SU-DHL-6 (cell line): Measurements from ENCODE around the gene KCNQ4.

ENCODE experiments used
- H2AFZ ChIP-seq: fragments of 200-600 bp; sonication (generic); 2 replicates; pipeline ENCODE4 v1.6.1; 2014; ENCODE audit warnings: low read depth, mild to moderate bottlenecking, moderate library complexity, mixed read lengths, antibody characterized with exemption, low read length; ENCODE audit not compliant: severe bottlenecking
- H3F3A ChIP-seq: fragments of 200-600 bp; shearing (Covaris generic); 2 replicates; pipeline ENCODE4 v1.6.0; 2016; ENCODE audit warnings: antibody characterized with exemption, mild to moderate bottlenecking; ENCODE audit not compliant: insufficient read depth
- H3K27ac ChIP-seq: fragments of 200-600 bp; sonication (generic); 2 replicates; pipeline ENCODE4 v1.5.1; 2016; ENCODE audit warnings: low read depth, mild to moderate bottlenecking, low read length, moderate library complexity, mixed read lengths
- H3K27me3 ChIP-seq: fragments of 200-600 bp; sonication (generic), shearing (Covaris generic); 2 replicates; pipeline ENCODE4 v1.6.0; 2014; ENCODE audit warnings: mild to moderate bottlenecking, low read length
- H3K36me3 ChIP-seq: fragments of 200-600 bp; sonication (generic); 2 replicates; pipeline ENCODE4 v1.6.1; 2014; ENCODE audit warnings: mild to moderate bottlenecking, low read length, mixed read lengths
- H3K4me2 ChIP-seq: fragments of 300-600, 200-600 bp; shearing (Covaris generic), sonication (generic); 2 replicates; pipeline ENCODE4 v1.6.0; 2014; ENCODE audit warnings: low read length, low read depth, mild to moderate bottlenecking; ENCODE audit not compliant: poor library complexity, severe bottlenecking
- H3K4me3 ChIP-seq: fragments of 200-600 bp; sonication (generic); 2 replicates; pipeline ENCODE4 v1.5.1; 2014; ENCODE audit warnings: antibody characterized with exemption, low read length, mild to moderate bottlenecking, mixed read lengths; ENCODE audit not compliant: insufficient read depth, poor library complexity, severe bottlenecking
- H3K79me2 ChIP-seq: fragments of 200-600 bp; sonication (generic); 2 replicates; pipeline ENCODE4 v1.6.1; 2014; ENCODE audit warnings: mild to moderate bottlenecking, low read length, moderate library complexity; ENCODE audit not compliant: insufficient read depth
- H3K9ac ChIP-seq: fragments of 200-600 bp; sonication (generic); 2 replicates; pipeline ENCODE4 v1.7.0; 2014; ENCODE audit warnings: mild to moderate bottlenecking, low read length
- H3K9me2 ChIP-seq: fragments of 200-600 bp; sonication (generic); replicated peaks from 2 replicates; pipeline ENCODE4 v1.6.1; 2014; ENCODE audit warnings: low read length; ENCODE audit not compliant: insufficient read depth
- H3K9me3 ChIP-seq: fragments of 200-600 bp; sonication (generic); 2 replicates; pipeline ENCODE4 v1.6.1; 2014; ENCODE audit warnings: low read length, mixed read lengths; ENCODE audit not compliant: insufficient read depth
- H4K20me1 ChIP-seq: fragments of 200-600 bp; sonication (generic); 2 replicates; pipeline ENCODE4 v1.6.1; 2014; ENCODE audit warnings: low read depth, mild to moderate bottlenecking, antibody characterized with exemption, low read length, moderate library complexity, mixed read lengths
- EZH2phosphoT487 ChIP-seq: fragments of 200-600 bp; sonication (generic), shearing (Covaris generic); conservative IDR thresholded peaks from 2 replicates; pipeline ENCODE4 v1.6.1; 2018; ENCODE audit warnings: mild to moderate bottlenecking, antibody characterized with exemption, low read length, moderate library complexity, mixed read lengths
- TF ChIP-seq, protein P1 (sequence below): fragments of 200-600 bp; sonication (generic); IDR thresholded peaks from one replicate; pipeline ENCODE4 v1.5.1; 2017; ENCODE audit warnings: antibody characterized with exemption, mild to moderate bottlenecking, low read length, moderate library complexity; ENCODE audit not compliant: insufficient read depth, poor library complexity, severe bottlenecking

Gene KCNQ4

DNA sequence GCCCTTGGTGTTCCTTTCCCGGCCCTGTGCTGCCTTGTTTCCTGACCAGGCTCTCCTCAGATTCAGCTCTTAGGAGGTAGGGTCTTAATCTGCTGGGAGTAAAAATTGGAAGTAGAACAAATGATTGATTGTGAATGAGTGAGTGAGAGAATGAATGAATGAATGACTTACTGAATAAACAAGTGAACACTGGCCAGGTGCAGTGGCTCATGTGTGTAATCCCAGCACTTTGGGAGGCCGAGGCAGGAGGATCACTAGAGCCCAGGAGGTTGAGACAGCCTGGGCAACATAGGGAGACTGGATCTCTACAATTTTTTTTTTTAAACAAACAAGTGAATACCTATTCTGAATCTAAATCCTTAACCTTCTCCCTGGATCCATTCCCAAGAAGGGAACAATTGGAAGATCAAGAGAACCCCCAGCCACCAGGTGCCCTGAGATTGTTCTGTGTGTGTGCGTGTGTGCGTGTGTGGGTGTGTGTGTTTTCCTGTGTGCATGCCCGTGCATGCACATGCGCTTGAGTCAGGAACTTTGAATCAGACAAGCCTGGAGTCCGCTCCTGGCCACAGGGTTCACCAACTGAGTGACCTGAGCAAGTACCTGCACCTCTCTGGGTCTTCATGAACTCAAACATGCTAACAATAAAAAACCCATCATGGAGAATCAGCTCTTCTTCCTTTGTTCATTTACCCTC, 102.9 kb downstream of the KCNQ4 start:
- H3K4me2 ChIP-seq, result no peak overlapping the region
- no peaks in the 10 kb centered on the region for H3K9me3 ChIP-seq

DNA sequence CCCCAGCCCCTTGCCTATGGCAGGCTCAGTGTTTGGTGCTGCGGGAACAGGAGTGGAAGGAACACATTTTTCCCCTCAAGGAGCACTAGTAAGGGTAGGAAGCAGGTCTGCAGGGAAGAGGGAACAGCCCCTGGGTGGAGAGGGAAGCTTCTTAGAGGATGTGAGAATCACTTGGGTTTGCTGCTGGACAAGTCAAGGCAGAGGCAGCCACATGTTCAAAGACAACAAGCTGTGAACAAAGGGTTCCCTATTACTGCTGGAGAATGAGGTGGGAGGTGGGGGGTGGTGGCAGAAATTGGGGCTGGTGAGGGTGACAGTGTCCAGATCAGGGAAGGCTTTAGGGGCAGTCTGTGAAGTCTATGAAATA, 103.4 kb downstream of the KCNQ4 start:
- Histone ChIP-seq H3K27ac (no peak overlapping the region), H3K9me3 (no peaks in the 10 kb centered on the region), H3K4me3 (no peak overlapping the region), H3K36me3 (no peaks in the 10 kb centered on the region), H2AFZ (no peak overlapping the region), H3K79me2 (no peaks in the 10 kb centered on the region), H3K9me2 (no peaks in the 10 kb centered on the region), H3F3A (no peaks in the 10 kb centered on the region), H3K27me3 (no peaks in the 10 kb centered on the region), H3K4me2 (no peak overlapping the region), H4K20me1 (no peaks in the 10 kb centered on the region), H3K9ac (no peak overlapping the region)
- TF ChIP-seq, protein P1, sequence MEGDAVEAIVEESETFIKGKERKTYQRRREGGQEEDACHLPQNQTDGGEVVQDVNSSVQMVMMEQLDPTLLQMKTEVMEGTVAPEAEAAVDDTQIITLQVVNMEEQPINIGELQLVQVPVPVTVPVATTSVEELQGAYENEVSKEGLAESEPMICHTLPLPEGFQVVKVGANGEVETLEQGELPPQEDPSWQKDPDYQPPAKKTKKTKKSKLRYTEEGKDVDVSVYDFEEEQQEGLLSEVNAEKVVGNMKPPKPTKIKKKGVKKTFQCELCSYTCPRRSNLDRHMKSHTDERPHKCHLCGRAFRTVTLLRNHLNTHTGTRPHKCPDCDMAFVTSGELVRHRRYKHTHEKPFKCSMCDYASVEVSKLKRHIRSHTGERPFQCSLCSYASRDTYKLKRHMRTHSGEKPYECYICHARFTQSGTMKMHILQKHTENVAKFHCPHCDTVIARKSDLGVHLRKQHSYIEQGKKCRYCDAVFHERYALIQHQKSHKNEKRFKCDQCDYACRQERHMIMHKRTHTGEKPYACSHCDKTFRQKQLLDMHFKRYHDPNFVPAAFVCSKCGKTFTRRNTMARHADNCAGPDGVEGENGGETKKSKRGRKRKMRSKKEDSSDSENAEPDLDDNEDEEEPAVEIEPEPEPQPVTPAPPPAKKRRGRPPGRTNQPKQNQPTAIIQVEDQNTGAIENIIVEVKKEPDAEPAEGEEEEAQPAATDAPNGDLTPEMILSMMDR, result no peak
- no peak for TF ChIP-seq EZH2phosphoT487

More for the DNA sequence above, 102.9 kb downstream of the KCNQ4 start:
- no peak overlapping the region for H3K4me3 ChIP-seq
- H3K36me3 ChIP-seq, result no peaks in the 10 kb centered on the region
- H3F3A ChIP-seq, result no peaks in the 10 kb centered on the region
- H3K79me2 ChIP-seq, result no peaks in the 10 kb centered on the region
- H3K27me3 ChIP-seq, result no peaks in the 10 kb centered on the region
- no peak overlapping the region for H3K27ac ChIP-seq
- no peak overlapping the region for H2AFZ ChIP-seq
- no peaks in the 10 kb centered on the region for H3K9me2 ChIP-seq
- no peak overlapping the region for H3K9ac ChIP-seq
- TF ChIP-seq, protein P1, result no peak
- no peak for TF ChIP-seq EZH2phosphoT487
- no peaks in the 10 kb centered on the region for H4K20me1 ChIP-seq

DNA sequence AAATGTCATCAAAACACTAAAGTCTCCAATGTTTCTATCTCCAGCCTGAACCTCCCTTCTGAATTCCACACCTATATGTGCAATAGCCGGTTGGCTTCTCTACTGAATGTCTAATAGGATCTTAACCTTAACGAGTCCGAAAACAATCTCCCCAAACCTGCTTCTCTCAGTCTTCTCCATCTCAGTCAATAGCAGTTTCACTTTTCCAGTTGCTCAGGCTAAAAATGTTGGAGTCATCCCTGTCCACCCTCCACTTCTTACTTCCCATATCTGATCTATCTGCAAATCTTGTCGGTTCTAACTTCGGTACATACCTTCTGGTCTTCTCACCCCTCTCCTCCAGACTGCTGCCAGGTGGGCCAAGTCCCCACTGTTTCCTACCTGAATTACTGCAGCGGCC, 104.1 kb downstream of the KCNQ4 start:
- Histone ChIP-seq H3K4me2 (no peak overlapping the region), H3K36me3 (no peaks in the 10 kb centered on the region)

More for the DNA sequence above, 104.1 kb downstream of the KCNQ4 start:
- Histone ChIP-seq H3K9me2 (no peaks in the 10 kb centered on the region), H3K27ac (no peak overlapping the region), H4K20me1 (no peaks in the 10 kb centered on the region), H3K9me3 (no peaks in the 10 kb centered on the region), H3K79me2 (no peaks in the 10 kb centered on the region), H2AFZ (no peak overlapping the region), H3F3A (no peaks in the 10 kb centered on the region), H3K4me3 (no peak overlapping the region), H3K27me3 (no peaks in the 10 kb centered on the region), H3K9ac (no peak overlapping the region)
- TF ChIP-seq, protein P1, result no peak
- TF ChIP-seq EZH2phosphoT487, result no peak
